Activated naive CD8-positive, alpha-beta T cell (primary cell): ENCODE measurements around the gene RNF223.

ENCODE experiments used
- H3K27ac Mint-ChIP-seq: one replicate; pipeline ENCODE4 v1.8.0; 2021; ENCODE audit warnings: mixed read lengths
- H3K27me3 Mint-ChIP-seq: one replicate; pipeline ENCODE4 v1.8.0; 2021; ENCODE audit warnings: mixed read lengths
- H3K36me3 Mint-ChIP-seq: one replicate; pipeline ENCODE4 v1.8.0; 2021; ENCODE audit warnings: mixed read lengths
- H3K4me1 Mint-ChIP-seq: one replicate; pipeline ENCODE4 v1.8.0; 2021; ENCODE audit warnings: low read depth, mixed read lengths
- H3K4me3 Mint-ChIP-seq: one replicate; pipeline ENCODE4 v1.8.0; 2021; ENCODE audit warnings: mild to moderate bottlenecking, mixed read lengths
- H3K9me3 Mint-ChIP-seq: one replicate; pipeline ENCODE4 v1.8.0; 2021; ENCODE audit warnings: low read depth, mixed read lengths

Gene RNF223

GRCh38 chr1:1093610-1093943 lies 19.5 kb upstream of the RNF223 start:
- no peak overlapping the region for H3K4me3 Mint-ChIP-seq
- no peaks in the 10 kb centered on the region for H3K9me3 Mint-ChIP-seq
- no peak overlapping the region for H3K27ac Mint-ChIP-seq
- H3K36me3 Mint-ChIP-seq = peaks cover 2% of the 10 kb centered on the region
- H3K4me1 Mint-ChIP-seq = no peaks in the 10 kb centered on the region
- H3K27me3 Mint-ChIP-seq = no peaks in the 10 kb centered on the region

- H3K4me3 Mint-ChIP-seq = no peak overlapping the region
- no peak overlapping the region for H3K27ac Mint-ChIP-seq
- H3K36me3 Mint-ChIP-seq = peaks cover 2% of the 10 kb centered on the region
- H3K4me1 Mint-ChIP-seq = no peaks in the 10 kb centered on the region
- no peaks in the 10 kb centered on the region for H3K9me3 Mint-ChIP-seq
- no peaks in the 10 kb centered on the region for H3K27me3 Mint-ChIP-seq
Observed at GRCh38 chr1:1092894-1093609, 18.9 kb upstream of the RNF223 start.

- Mint-ChIP-seq H3K36me3 (peaks cover 2% of the 10 kb centered on the region), H3K27ac (no peak overlapping the region), H3K4me3 (no peak overlapping the region), H3K27me3 (no peaks in the 10 kb centered on the region), H3K4me1 (no peaks in the 10 kb centered on the region), H3K9me3 (no peaks in the 10 kb centered on the region)
Observed at GRCh38 chr1:1092149-1092855, 18.2 kb upstream of the RNF223 start.

- no peaks in the 10 kb centered on the region for H3K4me1 Mint-ChIP-seq
- H3K4me3 Mint-ChIP-seq = no peak overlapping the region
- H3K36me3 Mint-ChIP-seq = peaks cover 2% of the 10 kb centered on the region
- H3K9me3 Mint-ChIP-seq = no peaks in the 10 kb centered on the region
- H3K27me3 Mint-ChIP-seq = no peaks in the 10 kb centered on the region
- H3K27ac Mint-ChIP-seq = no peak overlapping the region
Observed at GRCh38 chr1:1091344-1092148, 17.4 kb upstream of the RNF223 start.

- Mint-ChIP-seq H3K27me3 (no peaks in the 10 kb centered on the region), H3K4me1 (no peaks in the 10 kb centered on the region), H3K36me3 (peaks cover 2% of the 10 kb centered on the region), H3K4me3 (no peak overlapping the region), H3K9me3 (no peaks in the 10 kb centered on the region), H3K27ac (no peak overlapping the region)
Observed at GRCh38 chr1:1090424-1091343, 16.6 kb upstream of the RNF223 start.

GRCh38 chr1:1089731-1090423 lies 15.8 kb upstream of the RNF223 start:
- no peaks in the 10 kb centered on the region for H3K4me1 Mint-ChIP-seq
- no peak overlapping the region for H3K27ac Mint-ChIP-seq

GRCh38 chr1:1088801-1089680 lies 14.9 kb upstream of the RNF223 start:
- Mint-ChIP-seq H3K4me3 (no peak overlapping the region), H3K36me3 (peaks cover 2% of the 10 kb centered on the region), H3K27ac (no peak overlapping the region), H3K27me3 (no peaks in the 10 kb centered on the region), H3K9me3 (no peaks in the 10 kb centered on the region), H3K4me1 (no peaks in the 10 kb centered on the region)

More at GRCh38 chr1:1089731-1090423, 15.8 kb upstream of the RNF223 start:
- H3K36me3 Mint-ChIP-seq = peaks cover 2% of the 10 kb centered on the region
- H3K4me3 Mint-ChIP-seq = no peak overlapping the region
- no peaks in the 10 kb centered on the region for H3K27me3 Mint-ChIP-seq
- no peaks in the 10 kb centered on the region for H3K9me3 Mint-ChIP-seq

- no peak overlapping the region for H3K27ac Mint-ChIP-seq
- no peak overlapping the region for H3K4me3 Mint-ChIP-seq
- no peaks in the 10 kb centered on the region for H3K9me3 Mint-ChIP-seq
- H3K36me3 Mint-ChIP-seq = peaks cover 2% of the 10 kb centered on the region
- H3K4me1 Mint-ChIP-seq = no peaks in the 10 kb centered on the region
- no peaks in the 10 kb centered on the region for H3K27me3 Mint-ChIP-seq
Observed at GRCh38 chr1:1088029-1088800, 14.1 kb upstream of the RNF223 start.

GRCh38 chr1:1087351-1088028 lies 13.4 kb upstream of the RNF223 start:
- Mint-ChIP-seq H3K4me1 (no peaks in the 10 kb centered on the region), H3K4me3 (no peak overlapping the region), H3K27ac (no peak overlapping the region), H3K36me3 (no peaks in the 10 kb centered on the region), H3K9me3 (no peaks in the 10 kb centered on the region), H3K27me3 (no peaks in the 10 kb centered on the region)

- Mint-ChIP-seq H3K27ac (no peak overlapping the region), H3K9me3 (no peaks in the 10 kb centered on the region)
Observed at GRCh38 chr1:1086911-1087341, 12.8 kb upstream of the RNF223 start.

GRCh38 chr1:1085911-1086841 lies 12.1 kb upstream of the RNF223 start:
- no peak overlapping the region for H3K4me3 Mint-ChIP-seq
- no peaks in the 10 kb centered on the region for H3K36me3 Mint-ChIP-seq
- no peak overlapping the region for H3K27ac Mint-ChIP-seq
- no peaks in the 10 kb centered on the region for H3K9me3 Mint-ChIP-seq
- no peaks in the 10 kb centered on the region for H3K4me1 Mint-ChIP-seq
- no peaks in the 10 kb centered on the region for H3K27me3 Mint-ChIP-seq

More at GRCh38 chr1:1086911-1087341, 12.8 kb upstream of the RNF223 start:
- no peaks in the 10 kb centered on the region for H3K36me3 Mint-ChIP-seq
- no peaks in the 10 kb centered on the region for H3K27me3 Mint-ChIP-seq
- H3K4me3 Mint-ChIP-seq = no peak overlapping the region
- no peaks in the 10 kb centered on the region for H3K4me1 Mint-ChIP-seq
